OCI-LY1 (cell line): ENCODE results near the gene WWP2.

Source experiments
- H2AFZ ChIP-seq: fragments of 200-600 bp; sonication (generic), shearing (Covaris generic); 2 replicates; pipeline ENCODE4 v1.6.0; 2014; ENCODE audit warnings: antibody characterized with exemption, mild to moderate bottlenecking, low read length
- H3F3A ChIP-seq: fragments of 200-600 bp; sonication (generic), shearing (Covaris generic); 2 replicates; pipeline ENCODE4 v1.6.0; 2014; ENCODE audit warnings: mild to moderate bottlenecking, antibody characterized with exemption, low read length, moderate library complexity; ENCODE audit not compliant: insufficient read depth
- H3K27ac ChIP-seq: fragments of 200-600 bp; sonication (generic); 2 replicates; pipeline ENCODE4 v1.5.1; 2014; ENCODE audit warnings: low read length, mixed run types, mild to moderate bottlenecking, low read depth; ENCODE audit not compliant: poor library complexity, severe bottlenecking
- H3K27me3 ChIP-seq: fragments of 200-600 bp; sonication (generic); 2 replicates; pipeline ENCODE4 v1.6.0; 2014; ENCODE audit warnings: antibody characterized with exemption, mild to moderate bottlenecking, low read length, moderate library complexity; ENCODE audit not compliant: insufficient read depth
- H3K36me3 ChIP-seq: fragments of 200-600 bp; sonication (generic); 2 replicates; pipeline ENCODE4 v1.6.1; 2014; ENCODE audit warnings: mild to moderate bottlenecking, antibody characterized with exemption, low read length, moderate library complexity, mixed read lengths; ENCODE audit not compliant: insufficient read depth
- H3K4me1 ChIP-seq: fragments of 200-600 bp; sonication (generic); 2 replicates; pipeline ENCODE4 v1.5.1; 2014; ENCODE audit warnings: mild to moderate bottlenecking, low read length, moderate library complexity; ENCODE audit not compliant: insufficient read depth, severe bottlenecking
- H3K4me2 ChIP-seq: fragments of 200-600 bp; sonication (generic), shearing (Covaris generic); 2 replicates; pipeline ENCODE4 v1.6.1; 2014; ENCODE audit warnings: low read length
- H3K4me3 ChIP-seq: fragments of 200-600 bp; sonication (generic); 2 replicates; pipeline ENCODE4 v1.5.1; 2014; ENCODE audit warnings: low read length, low read depth, mild to moderate bottlenecking, mixed read lengths; ENCODE audit not compliant: poor library complexity, severe bottlenecking
- H3K79me2 ChIP-seq: fragments of 200-600 bp; shearing (Covaris generic); 2 replicates; pipeline ENCODE4 v1.6.1; 2016; ENCODE audit warnings: mixed run types, low read length, mixed read lengths; ENCODE audit not compliant: insufficient read depth
- H3K9ac ChIP-seq: fragments of 200-600 bp; sonication (generic), shearing (Covaris generic); 2 replicates; pipeline ENCODE4 v1.6.1; 2014; ENCODE audit warnings: mild to moderate bottlenecking, low read length, mixed read lengths
- H3K9me2 ChIP-seq: fragments of 200-600 bp; sonication (generic), shearing (Covaris generic); 2 replicates; pipeline ENCODE4 v1.6.1; 2014; ENCODE audit warnings: low read depth, mild to moderate bottlenecking, low read length, mixed read lengths
- H3K9me3 ChIP-seq: fragments of 200-600 bp; shearing (Covaris generic); 2 replicates; pipeline ENCODE4 v1.6.1; 2014; ENCODE audit warnings: low read length, mixed read lengths
- H4K20me1 ChIP-seq: fragments of 200-600 bp; sonication (generic), shearing (Covaris generic); 2 replicates; pipeline ENCODE4 v1.6.0; 2016; ENCODE audit warnings: mild to moderate bottlenecking, low read length; ENCODE audit not compliant: insufficient read depth
- CTCF ChIP-seq: fragments of 200-600 bp; sonication (generic), shearing (Covaris generic); IDR thresholded peaks from 2 replicates; pipeline ENCODE4 v1.5.1; 2017; ENCODE audit warnings: mild to moderate bottlenecking, antibody characterized with exemption, low read length, moderate library complexity, mixed read lengths
- EZH2 ChIP-seq: fragments of 200-600 bp; sonication (generic), shearing (Covaris generic); IDR thresholded peaks from 2 replicates; pipeline ENCODE4 v1.8.0; 2017; ENCODE audit warnings: borderline replicate concordance, mixed run types, mild to moderate bottlenecking, antibody characterized with exemption, low read length, moderate library complexity, mixed read lengths

Gene WWP2

GRCh38 chr16:69840975-69841374, 78.8 kb downstream of the WWP2 start:
- TF ChIP-seq EZH2 (no peak), CTCF (no peak)
- H4K20me1 ChIP-seq = no peaks in the 10 kb centered on the region
- H3K36me3 ChIP-seq = peaks cover 6% of the 10 kb centered on the region; the same call in 1 of the 2 replicates
- H3F3A ChIP-seq = no peaks in the 10 kb centered on the region
- no peaks in the 10 kb centered on the region for H3K4me1 ChIP-seq
- H3K4me2 ChIP-seq = no peak overlapping the region
- H3K27me3 ChIP-seq = no peaks in the 10 kb centered on the region
- no peak overlapping the region for H2AFZ ChIP-seq
- H3K4me3 ChIP-seq = no peak overlapping the region
- no peaks in the 10 kb centered on the region for H3K9me3 ChIP-seq
- no peaks in the 10 kb centered on the region for H3K79me2 ChIP-seq
- H3K9me2 ChIP-seq = no peaks in the 10 kb centered on the region
- no peak overlapping the region for H3K27ac ChIP-seq
- no peak overlapping the region for H3K9ac ChIP-seq

GRCh38 chr16:69844441-69844840, 82.3 kb downstream of the WWP2 start:
- no peak overlapping the region for H2AFZ ChIP-seq
- H3K4me2 ChIP-seq = no peak overlapping the region
- TF ChIP-seq EZH2 (no peak), CTCF (no peak)
- H3K27me3 ChIP-seq = no peaks in the 10 kb centered on the region
- no peak overlapping the region for H3K9ac ChIP-seq
- no peaks in the 10 kb centered on the region for H3K4me1 ChIP-seq
- peaks cover 14% of the 10 kb centered on the region for H3K36me3 ChIP-seq
- no peaks in the 10 kb centered on the region for H3K79me2 ChIP-seq
- no peaks in the 10 kb centered on the region for H3F3A ChIP-seq
- no peak overlapping the region for H3K27ac ChIP-seq
- H3K9me2 ChIP-seq = no peaks in the 10 kb centered on the region
- H3K9me3 ChIP-seq = no peaks in the 10 kb centered on the region
- H3K4me3 ChIP-seq = no peak overlapping the region
- no peaks in the 10 kb centered on the region for H4K20me1 ChIP-seq

GRCh38 chr16:69845181-69845580, 83.0 kb downstream of the WWP2 start:
- no peak for TF ChIP-seq EZH2
- Histone ChIP-seq H3K9me3 (no peaks in the 10 kb centered on the region), H3K79me2 (no peaks in the 10 kb centered on the region), H3F3A (no peaks in the 10 kb centered on the region), H3K4me2 (no peak overlapping the region), H3K4me3 (no peak overlapping the region), H3K4me1 (no peaks in the 10 kb centered on the region), H3K27me3 (no peaks in the 10 kb centered on the region), H4K20me1 (no peaks in the 10 kb centered on the region), H3K36me3 (peaks cover 14% of the 10 kb centered on the region), H3K27ac (no peak overlapping the region), H2AFZ (no peak overlapping the region), H3K9ac (no peak overlapping the region), H3K9me2 (no peaks in the 10 kb centered on the region)

- Histone ChIP-seq H3K4me1 (no peaks in the 10 kb centered on the region), H3K9me2 (no peaks in the 10 kb centered on the region), H3K4me3 (no peak overlapping the region), H3F3A (no peaks in the 10 kb centered on the region), H3K9ac (no peak overlapping the region), H3K4me2 (no peak overlapping the region), H3K9me3 (no peaks in the 10 kb centered on the region), H3K27me3 (no peaks in the 10 kb centered on the region), H3K79me2 (no peaks in the 10 kb centered on the region), H3K36me3 (peaks cover 13% of the 10 kb centered on the region), H3K27ac (no peak overlapping the region), H2AFZ (no peak overlapping the region), H4K20me1 (no peaks in the 10 kb centered on the region)
- TF ChIP-seq CTCF = no peak
- TF ChIP-seq EZH2 = no peak
Measured at GRCh38 chr16:69847643-69848042, 85.5 kb downstream of the WWP2 start.
